HTERT RPE-1 (cell line): Measurements from ENCODE around the gene STRA8.

ENCODE experiments used
- in situ Hi-C: fragments of 300-500 bp; cut with MboI; formaldehyde crosslinking; loops from 4 replicates; pipeline ENCODE4 v1.14.3; 2020; ENCODE audit warnings: low sequenced_read_pairs

Gene STRA8

DNA sequence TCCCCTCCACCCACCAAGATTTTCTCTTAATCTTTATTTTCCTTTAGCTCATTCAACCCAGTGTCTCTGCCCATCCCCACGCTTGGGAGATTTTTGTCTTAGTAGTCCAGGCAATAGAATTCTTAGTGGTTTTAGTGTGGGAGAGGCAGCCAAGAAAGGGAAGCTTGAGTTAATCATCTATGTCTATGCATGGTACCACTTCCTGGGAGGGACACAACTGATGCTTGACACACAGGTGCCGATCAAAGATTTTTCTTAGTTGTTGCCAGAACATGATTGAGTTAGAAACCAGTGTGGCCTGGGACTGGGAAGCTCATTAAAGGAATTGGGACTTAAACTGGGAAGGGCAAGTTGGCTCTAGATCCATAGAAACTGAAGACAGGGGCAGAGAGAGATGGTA, 3.1 kb downstream of the STRA8 start:
- in situ Hi-C loops: no loop called here

DNA sequence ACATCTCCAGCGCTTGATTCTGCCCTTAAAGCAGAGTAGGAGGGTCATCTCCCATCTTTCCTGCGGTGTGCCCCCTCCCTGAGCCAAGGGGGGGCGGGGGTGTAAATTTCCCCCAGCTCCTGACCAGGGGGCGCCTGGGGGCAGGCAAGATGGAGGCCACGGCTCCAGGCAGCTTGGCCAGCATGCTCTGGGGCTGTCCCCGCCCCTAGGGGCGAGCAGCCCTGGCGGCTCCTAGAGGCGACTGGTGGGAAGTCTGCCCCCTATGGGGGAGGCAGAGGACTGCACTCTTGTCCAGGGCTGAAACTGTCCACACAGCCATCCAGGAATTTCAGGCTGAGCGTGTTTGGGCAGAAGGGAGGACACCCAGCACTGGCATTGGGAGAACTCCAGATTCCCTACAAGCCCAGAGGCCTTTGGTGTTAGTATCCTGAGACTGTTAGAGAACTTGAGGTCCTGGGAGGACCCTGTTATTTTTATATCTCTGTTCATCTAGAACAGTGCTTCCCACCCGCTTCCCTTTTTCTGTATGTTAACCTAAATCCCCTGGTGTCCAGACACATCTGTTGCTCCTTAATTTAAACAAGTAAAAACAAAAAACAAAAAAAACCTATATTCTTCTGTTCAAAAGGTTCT, 4.6 kb downstream of the STRA8 start:
- in situ Hi-C loops: no loop called here

DNA sequence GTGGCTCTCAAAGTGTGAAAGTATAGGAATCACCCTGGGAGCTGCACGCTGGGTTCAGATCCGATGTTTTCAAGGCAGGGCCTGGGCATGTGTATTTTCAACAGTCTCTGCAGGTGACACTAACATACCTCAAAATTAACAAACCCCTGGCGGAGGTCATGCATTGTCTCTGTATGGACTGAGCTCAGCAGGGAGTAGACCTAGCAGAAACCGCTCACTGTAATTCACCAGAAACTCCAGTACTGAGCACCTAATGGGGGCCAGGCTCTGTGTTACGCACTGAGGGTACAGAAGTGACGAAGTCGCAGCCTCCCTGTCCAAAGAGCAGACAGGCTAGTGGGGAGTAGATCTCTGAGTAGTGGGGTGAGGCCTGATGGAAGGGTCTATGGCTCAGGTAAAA, 5.6 kb downstream of the STRA8 start:
- in situ Hi-C loops: no loop called here

DNA sequence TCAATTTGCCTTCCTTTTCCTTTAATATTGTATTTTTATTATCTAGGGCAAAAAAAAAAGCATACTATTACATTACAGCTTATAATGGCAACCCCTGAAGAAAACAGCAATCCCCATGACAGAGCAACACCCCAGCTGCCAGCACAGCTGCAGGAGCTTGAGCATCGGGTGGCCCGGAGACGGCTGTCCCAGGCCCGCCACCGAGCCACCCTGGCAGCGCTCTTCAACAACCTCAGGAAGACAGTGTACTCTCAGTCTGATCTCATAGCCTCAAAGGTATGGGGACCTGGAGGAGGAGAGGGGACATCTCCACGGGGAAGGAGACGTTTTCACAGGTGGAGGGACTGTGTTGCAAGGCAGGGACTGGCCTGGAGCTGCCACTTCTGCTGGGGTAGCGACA, 6.8 kb downstream of the STRA8 start:
- in situ Hi-C loops: no loop called here

DNA sequence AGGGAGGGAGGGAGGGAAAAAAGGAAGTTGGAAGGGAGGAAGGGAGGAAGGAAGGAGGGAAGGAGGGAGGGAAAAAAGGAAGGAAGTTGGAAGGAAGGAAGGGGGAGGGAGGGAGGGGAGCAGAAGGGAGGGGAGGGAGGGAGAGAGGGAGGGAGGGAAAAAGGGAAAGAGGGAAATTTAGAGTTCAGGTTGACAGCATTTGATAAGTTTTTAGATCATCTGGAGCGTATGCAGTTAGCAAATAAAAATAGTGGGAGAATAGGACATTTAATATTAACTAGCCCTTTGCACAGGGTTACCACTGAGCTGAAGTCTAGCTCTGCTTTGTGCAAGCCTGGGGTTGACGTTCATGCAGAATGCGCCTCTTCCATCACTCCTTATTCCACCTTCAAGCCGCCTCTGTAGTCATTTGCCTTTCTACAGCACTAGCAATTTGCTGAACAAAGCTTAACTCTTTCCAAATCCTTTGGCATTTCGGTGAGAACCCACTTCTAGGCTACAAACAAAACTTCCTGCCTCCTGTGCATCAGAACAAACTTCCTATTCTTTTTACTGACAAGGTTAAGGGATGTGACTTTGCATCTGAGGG, 8.6 kb downstream of the STRA8 start:
- in situ Hi-C loops: no loop called here

DNA sequence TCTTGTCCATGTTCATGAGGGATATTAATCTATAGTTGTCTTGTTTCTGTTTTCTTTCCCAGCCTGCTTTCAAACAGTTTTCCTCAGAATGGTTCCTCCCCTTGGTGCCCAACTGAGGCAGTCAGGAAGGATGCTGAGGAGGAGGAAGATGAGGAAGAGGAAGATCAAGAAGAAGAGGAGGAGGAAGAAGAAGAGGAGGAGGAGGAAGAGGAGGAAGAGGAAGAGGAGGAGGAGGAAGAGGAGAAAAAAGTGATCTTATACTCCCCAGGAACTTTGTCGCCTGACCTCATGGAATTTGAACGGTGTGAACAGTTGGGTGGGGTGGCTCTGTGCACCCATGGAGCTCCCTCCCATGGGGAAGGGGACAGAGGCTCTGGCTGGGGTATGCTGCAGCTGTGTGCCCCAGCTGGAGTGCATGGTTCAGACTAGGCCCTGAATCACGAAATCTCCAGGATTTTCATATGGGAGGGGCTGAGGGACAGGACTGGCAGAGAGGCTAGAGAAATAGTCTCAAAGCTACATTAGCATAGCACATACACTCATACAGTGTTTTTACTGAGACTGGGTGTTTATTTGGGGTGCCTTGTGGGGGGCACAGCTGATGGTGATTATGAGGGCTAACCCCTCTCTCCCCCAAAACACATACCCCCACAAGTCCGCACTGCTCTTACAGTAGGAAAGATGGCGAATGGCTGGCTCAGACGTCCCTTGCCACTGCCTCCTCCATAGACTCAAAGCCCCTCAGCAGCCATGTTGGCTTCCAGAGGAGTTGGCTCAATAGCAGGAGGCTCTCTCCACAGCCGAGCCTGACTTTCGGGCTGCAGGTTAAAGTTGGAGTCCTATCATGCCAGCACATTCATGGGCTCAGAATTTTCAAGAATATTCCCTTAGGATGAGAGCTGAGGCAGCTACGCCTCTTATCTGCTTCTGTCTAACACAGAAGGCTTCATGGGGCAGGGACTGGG, 11.9 kb downstream of the STRA8 start:
- in situ Hi-C loops: no loop called here

DNA sequence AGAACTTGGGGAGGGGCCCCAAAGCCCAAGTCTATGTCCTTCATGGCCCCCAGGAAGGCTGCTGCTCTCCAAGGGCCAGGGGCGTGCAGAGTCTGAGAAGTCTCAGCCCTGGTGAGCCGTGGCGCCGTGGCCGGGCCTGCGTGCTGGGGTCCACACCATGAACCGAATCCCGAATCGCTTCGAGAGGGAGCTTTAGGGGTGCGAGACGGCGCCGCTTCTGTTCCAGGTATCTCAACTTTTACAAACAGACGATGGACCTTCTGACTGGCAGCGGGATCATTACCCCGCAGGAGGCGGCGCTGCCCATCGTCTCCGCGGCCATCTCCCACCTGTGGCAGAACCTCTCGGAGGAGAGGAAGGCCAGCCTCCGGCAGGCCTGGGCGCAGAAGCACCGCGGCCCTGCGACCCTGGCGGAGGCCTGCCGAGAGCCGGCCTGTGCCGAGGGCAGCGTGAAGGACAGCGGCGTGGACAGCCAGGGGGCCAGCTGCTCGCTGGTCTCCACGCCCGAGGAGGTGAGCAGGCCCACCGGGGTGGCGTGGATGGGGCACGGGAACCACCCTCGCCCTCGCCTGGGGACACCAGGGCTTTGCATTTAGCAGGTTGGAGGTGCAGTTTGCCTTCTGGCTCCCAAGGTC, 12.7 kb downstream of the STRA8 start:
- in situ Hi-C loops: no loop called here

DNA sequence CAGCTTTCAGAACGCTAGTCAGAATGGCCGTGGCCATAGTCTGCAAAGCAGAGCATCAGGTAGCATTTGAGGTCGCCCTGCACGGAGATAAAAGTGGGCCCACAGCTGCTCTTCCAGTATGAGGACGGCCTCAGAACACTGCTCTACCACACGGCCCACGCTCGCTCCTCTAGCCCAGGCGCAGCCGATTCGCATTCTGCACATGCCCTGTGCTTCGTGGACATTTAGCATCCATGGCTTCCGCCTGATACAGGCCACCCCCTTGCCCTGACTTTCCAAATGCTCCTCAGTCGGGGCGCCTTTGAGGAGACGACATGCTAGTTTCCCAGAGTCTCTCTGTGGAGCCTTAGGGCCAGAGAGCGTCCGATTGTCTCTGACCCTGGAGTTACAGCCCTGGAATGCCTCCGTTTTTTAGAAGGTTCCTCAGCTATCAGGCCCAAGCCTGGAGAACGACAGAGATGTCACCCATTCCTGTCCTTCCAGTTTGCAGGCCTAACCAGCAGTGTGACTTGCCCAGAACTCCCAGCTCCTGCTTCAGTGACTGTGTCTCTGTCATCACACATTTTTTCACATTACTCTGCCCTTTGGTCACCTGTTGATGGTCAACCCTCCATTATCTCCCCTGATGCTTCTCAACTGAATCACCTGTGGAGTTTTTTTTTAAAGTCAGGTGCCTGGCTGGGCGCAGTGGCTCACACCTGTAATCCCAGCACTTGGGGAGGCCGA, 14.3 kb downstream of the STRA8 start:
- in situ Hi-C loops: no loop called here

DNA sequence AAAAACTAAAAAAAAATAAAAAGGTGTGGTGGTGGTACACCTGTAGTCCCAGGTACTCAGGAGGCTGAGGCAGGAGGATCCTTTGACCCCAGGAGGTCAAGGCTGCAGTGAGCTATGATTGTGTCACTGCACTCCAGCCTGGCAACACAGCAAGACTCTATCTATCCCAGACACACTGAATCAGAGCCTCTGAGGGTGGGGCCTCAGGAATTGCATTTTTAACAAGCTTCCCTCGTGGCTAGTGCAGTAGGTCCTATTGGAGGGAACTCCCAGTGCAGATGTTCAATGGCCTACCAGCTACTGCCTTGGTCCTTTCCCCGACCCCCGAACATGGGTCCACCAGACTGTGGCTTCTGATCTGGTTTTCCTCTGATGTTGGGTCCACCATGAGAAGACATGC, 14.9 kb downstream of the STRA8 start:
- in situ Hi-C loops: no loop called here

DNA sequence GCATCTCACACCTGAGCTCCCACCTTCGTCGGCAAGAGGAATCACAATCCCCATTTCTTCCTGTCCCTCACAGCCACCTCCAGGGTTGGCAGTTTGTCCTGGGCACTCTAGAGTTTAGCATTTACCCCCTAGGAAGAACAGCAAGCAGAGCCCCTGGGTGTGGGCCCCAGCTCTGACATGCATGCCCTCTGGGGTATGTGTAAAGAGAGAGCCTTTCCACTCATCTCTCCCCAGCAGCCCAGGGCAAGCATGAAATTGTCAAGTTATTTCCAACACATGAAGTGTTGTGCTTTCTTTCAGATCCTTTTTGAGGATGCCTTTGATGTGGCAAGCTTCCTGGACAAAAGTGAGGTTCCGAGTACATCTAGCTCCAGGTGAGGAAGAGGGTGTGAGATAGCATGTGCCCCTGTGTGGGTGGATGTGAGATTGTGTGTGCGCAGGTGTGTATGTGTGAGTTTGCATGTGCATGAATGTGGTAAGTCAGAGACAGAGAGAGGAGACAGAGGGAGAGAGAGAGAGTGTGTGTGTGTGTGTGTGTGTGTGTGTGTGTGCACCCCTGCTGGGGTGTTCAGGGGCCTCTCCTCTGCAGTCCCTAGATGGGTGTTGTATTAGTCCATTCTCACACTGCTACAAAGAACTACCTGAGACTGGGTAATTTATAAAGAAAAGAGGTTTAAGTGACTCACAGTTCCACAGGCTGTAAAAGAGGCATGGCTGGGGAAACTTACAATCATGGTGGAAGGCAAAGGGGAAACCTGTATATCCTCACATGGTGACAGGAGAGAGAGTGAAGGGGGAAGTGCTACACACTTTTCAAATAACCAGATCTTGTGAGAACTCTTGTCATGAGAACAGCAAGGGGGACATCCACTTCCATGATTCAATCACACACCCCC, 18.1 kb downstream of the STRA8 start:
- in situ Hi-C loops: no loop called here

DNA sequence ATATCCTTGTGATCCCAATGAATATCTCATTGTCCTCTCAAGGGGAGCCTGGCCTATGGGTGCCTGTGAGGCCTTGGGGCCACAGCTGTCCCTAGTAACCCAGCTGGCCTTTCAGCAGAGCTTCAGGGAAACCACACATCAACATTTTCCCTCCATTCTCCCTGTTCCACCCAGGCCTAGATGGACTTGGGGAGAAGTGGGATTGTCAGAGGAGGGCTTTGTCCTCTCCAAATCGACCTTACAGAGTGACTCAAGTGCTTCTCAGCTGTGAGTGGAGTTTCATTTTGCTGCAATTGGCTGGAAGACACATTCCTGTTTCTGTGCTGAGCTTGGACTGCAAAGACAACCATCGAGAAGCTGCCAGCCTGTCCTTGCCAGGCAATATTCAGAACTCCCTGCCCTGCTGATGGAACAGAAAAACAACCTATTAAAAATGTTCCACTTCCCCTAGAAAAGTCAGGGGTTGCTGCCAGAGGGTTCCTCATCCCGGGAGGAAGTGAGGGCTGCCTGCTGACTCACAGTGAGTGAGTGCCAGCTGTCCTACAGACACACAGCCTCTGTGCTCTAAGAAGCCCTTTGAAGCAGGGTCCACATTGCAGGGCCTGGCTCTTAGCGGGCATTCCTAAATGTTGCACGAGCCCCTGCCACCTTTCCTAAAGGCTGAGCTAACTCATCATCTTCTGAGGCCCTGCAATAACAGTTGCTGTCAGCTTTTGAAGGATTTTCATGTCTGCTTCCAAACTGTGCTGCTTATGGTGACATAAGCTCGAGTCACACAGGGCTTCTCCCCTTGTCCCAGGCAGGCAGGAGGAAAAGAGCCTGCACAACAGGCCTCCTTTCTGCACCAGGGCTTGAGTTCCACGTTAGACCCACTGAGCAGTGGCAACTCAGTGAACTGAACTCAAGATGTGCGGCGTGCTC, 20.5 kb downstream of the STRA8 start:
- in situ Hi-C loops: no loop called here

DNA sequence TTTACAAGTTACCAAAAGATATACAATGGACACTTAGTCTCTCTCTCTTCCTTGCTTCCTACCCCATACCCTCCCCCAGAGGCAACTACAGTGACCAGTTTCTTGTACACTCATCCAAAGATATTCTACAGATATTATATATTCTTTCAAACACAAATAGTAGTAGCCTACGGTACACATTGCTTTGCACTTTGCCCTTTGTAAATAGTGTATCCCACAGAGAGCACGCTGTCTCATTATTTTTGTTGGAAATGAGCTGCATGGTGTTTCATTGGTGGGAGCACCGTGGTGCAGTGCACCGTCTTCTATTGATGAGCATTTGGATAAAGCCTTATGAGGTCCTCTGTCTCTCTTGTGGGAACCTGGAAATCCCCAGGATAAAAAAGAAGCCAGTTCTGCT, 24.2 kb downstream of the STRA8 start:
- in situ Hi-C loops: no loop called here

DNA sequence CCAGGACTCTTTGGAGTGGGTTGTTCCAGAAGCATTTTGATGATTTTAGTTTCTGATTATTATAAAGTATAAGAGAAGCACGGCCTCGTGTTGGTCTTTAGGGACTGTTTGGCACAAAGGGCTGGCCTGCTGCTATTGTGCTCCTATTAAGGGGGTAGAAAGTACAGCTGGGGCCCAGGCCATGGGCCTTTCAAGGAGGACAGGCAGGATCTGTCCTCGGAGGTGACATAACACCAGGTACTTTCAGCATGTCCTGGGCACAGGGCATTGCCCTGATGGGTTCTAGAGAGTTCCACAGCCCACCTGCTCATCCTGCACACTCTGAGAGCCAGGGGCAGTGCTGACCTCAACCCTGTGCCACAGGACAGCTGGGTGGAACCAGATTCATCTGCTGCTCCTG, 24.9 kb downstream of the STRA8 start:
- in situ Hi-C loops: no loop called here

DNA sequence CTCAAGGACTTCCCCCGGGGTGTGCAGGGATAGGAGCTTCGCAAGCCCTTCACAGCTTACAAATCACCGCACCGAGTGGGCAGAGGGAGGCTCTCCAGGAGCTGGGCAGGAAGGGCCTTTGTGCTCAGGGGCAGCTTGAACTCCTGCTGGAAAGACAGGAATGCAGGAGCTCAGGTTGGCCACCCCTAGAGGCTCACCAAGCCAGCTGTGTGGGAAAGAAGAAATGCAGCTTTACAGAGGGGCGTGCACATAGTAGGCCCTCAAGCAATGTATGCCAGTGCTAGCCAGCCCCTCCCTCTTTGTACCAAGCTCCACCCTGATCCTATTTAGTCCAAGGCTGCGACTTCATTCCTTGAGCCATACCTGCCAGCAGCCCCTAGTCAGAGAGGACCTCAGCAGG, 26.1 kb downstream of the STRA8 start:
- in situ Hi-C loops: no loop called here

DNA sequence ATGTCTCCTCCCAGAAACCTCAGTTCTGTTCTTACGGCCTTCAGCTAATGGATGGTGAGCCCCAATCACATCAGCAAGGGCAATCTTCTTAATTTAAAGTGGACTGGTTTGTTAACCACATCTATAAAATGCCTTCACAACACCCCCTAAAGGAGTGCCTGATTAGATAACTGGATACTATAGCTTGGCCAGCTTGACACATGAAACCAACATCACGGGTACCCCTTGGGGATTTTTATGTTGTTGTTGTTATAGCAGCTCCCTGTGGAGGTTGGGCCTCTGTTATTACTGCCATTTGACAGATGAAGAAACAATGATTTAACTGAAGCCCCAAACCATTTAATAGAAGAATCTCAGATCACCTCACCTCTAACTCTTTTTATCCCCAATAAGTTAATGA, 26.8 kb downstream of the STRA8 start:
- in situ Hi-C loops: no loop called here

DNA sequence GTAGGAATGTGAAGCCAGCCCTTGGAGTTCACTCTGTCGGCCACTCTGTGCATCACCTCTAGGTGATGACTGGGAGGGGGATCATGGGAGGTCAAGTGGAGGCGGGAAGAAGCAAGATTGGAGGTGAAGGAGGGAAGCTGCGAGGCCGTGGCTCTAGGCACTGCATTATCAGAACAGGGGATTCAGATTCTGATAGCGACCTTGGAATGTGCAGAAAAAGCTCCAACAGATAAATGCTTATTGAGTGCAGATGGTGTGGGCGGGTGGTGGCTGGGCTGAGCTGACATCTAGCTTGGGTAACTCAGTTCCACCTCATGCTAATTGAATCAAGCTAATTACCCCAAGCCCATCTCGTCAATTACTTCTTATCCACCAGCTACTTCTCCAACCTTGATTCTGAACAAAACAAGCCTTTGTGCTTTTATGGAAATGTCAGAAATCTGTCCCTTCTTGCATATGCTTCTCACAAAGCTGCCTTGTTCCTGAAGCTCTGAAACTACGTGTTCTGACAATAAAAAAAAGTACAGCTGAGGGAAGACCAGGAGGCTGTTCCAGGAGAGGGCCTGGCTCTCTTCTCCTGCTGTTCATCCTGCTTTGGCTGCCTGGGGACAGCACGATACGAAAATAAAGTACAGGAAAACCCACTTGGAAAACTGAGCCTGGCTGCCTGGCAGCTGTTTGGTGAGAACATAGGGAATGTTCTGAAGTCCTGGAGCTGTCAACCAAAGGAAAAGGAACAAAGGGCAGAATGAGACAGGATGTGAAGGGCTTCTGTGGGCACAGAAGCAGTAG, 27.5 kb downstream of the STRA8 start:
- in situ Hi-C loops: no loop called here

DNA sequence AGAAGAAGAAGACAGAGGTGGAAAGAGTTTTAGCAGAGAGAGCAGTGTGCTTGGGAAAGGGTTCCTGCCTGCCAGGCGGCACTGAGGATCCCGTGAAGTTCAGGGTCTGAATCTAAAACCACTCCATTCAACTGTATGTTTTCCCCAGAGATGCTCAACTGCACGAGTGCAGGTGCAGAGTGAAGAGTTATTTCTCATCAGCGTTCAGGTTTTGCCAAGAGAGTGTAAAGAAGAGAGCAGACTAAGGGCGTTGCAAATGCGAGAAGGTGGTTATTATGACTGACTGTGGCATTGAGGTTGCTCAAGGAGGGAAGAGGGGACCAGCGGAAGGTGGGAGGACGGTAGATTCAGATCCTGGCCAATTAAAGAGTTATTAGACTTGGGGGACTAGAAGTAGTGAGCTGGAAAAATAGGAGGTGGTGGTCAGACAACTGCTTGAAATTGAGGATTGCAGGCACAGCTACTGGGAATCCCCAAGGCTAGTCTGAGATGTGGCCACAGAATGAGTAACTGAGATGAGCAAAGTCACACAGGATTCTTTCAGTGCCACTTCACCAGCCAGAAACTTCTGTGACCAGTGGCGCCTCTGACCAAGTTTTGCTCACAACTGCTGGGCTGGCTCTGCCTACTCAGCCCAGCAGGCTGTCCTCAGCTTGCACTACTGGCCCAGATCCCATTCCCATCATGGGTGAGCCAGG, 29.1 kb downstream of the STRA8 start:
- in situ Hi-C loops: no loop called here
